Colonic mucosa (tissue), 4 donors: Measurements from ENCODE around the gene ASIC4. TPM values are rescaled to one million over a fixed set of nuclear protein-coding genes. Genes with fewer than 3 reads are reported as not detected.

Experiments
- DNase-seq: peaks from one replicate; pipeline ENCODE4 v3.0.0-alpha.2; 2020
- H3K27ac ChIP-seq: fragments of 200-600 bp; one replicate; pipeline ENCODE4 v1.8.0; 2021
- H3K27me3 ChIP-seq: fragments of 200-600 bp; one replicate; pipeline ENCODE4 v1.8.0; 2021
- H3K36me3 ChIP-seq: fragments of 200-600 bp; one replicate; pipeline ENCODE4 v1.8.0; 2021
- H3K4me1 ChIP-seq: fragments of 200-600 bp; one replicate; pipeline ENCODE4 v1.8.0; 2021; ENCODE audit warnings: mild to moderate bottlenecking
- H3K4me3 ChIP-seq: fragments of 200-600 bp; one replicate; pipeline ENCODE4 v1.8.0; 2021
- H3K9ac ChIP-seq, 2 donors: one replicate each; pipeline ENCODE4 v1.7.0; 2013; ENCODE audit warnings: control low read depth in 2 of 2, low read depth in 2 of 2, low read length in 2 of 2
- H3K9me3 ChIP-seq: fragments of 200-600 bp; one replicate; pipeline ENCODE4 v1.8.0; 2021
- CTCF ChIP-seq: fragments of 200-600 bp; IDR thresholded peaks from one replicate; pipeline ENCODE4 v1.8.0; 2022; ENCODE audit warnings: antibody characterized with exemption, mild to moderate bottlenecking
- intact Hi-C: fragments of 100-400 bp; cut with DNase I; formaldehyde crosslinking; loops from one replicate; pipeline ENCODE4 v1.14.1; 2022
- total RNA-seq, 2 donors: library from RNA; stranded (reverse); fragmentation: NEBNext Ultra II Directional in 1 of 2; extraction: Animal tissue kit (Norgen Biotek cat#: 25700) in 1 of 2; gene quantifications; one replicate each; pipeline ENCODE4 v1.2.1, GENCODE V29; 2021
- donor health status: healthy.
- donor health status: DM: no; HTN: no; CAD: no.
- donor health status: DM: no; HTN: no; CAD: no.

The ASIC4 gene
- total RNA-seq, 2 donors from 2014 or later: 0.12 TPM; not detected in 1

GRCh38 chr2:219547621-219548020, 33.3 kb downstream of the ASIC4 start:
- TF ChIP-seq CTCF: no peak
- peaks cover 8% of the 10 kb centered on the region for H3K27me3 ChIP-seq

GRCh38 chr2:219548990-219549389, 34.7 kb downstream of the ASIC4 start:
- Histone ChIP-seq H3K4me1 (peaks cover 4% of the 10 kb centered on the region), H3K27ac (no peak overlapping the region), H3K9me3 (no peaks in the 10 kb centered on the region), H3K36me3 (no peaks in the 10 kb centered on the region), H3K4me3 (no peak overlapping the region), H3K27me3 (peaks cover 8% of the 10 kb centered on the region), H3K9ac (no peak overlapping the region)
- DNase-seq: no peak
- TF ChIP-seq CTCF: no peak
- intact Hi-C loops: no loop called here

More at GRCh38 chr2:219547621-219548020, 33.3 kb downstream of the ASIC4 start:
- no peak overlapping the region for H3K27ac ChIP-seq
- intact Hi-C loops: no loop called here
- H3K9me3 ChIP-seq: no peaks in the 10 kb centered on the region
- DNase-seq: no peak
- no peak overlapping the region for H3K9ac ChIP-seq
- no peaks in the 10 kb centered on the region for H3K4me1 ChIP-seq
- no peak overlapping the region for H3K4me3 ChIP-seq
- no peaks in the 10 kb centered on the region for H3K36me3 ChIP-seq

- intact Hi-C loops: no loop called here
- no peak overlapping the region for H3K27ac ChIP-seq
- TF ChIP-seq CTCF: no peak
- H3K36me3 ChIP-seq: no peaks in the 10 kb centered on the region
- H3K9ac ChIP-seq: no peak overlapping the region
- DNase-seq: no peak
- no peak overlapping the region for H3K4me3 ChIP-seq
- H3K4me1 ChIP-seq: peaks cover 4% of the 10 kb centered on the region
- H3K9me3 ChIP-seq: no peaks in the 10 kb centered on the region
- H3K27me3 ChIP-seq: peaks cover 8% of the 10 kb centered on the region
Observed at GRCh38 chr2:219549619-219550018, 35.3 kb downstream of the ASIC4 start.

- H3K27ac ChIP-seq: no peak overlapping the region
- intact Hi-C loops: no loop called here
- peak overlapping the region; percentile 60 for H3K4me3 ChIP-seq
- peaks cover 4% of the 10 kb centered on the region for H3K4me1 ChIP-seq
- H3K9ac ChIP-seq: no peak overlapping the region
- peaks cover 8% of the 10 kb centered on the region for H3K27me3 ChIP-seq
- H3K9me3 ChIP-seq: no peaks in the 10 kb centered on the region
- peak; percentile 22 for DNase-seq
- TF ChIP-seq CTCF: no peak
- H3K36me3 ChIP-seq: no peaks in the 10 kb centered on the region
Observed at GRCh38 chr2:219551441-219552381, 37.4 kb downstream of the ASIC4 start.

- Histone ChIP-seq H3K4me1 (peaks cover 4% of the 10 kb centered on the region), H3K9me3 (no peaks in the 10 kb centered on the region), H3K27me3 (peaks cover 8% of the 10 kb centered on the region), H3K4me3 (peak overlapping the region; percentile 60), H3K36me3 (no peaks in the 10 kb centered on the region), H3K9ac (peak overlapping the region in 1 of 2 donors; percentile 56), H3K27ac (no peak overlapping the region)
- TF ChIP-seq CTCF: no peak
- intact Hi-C loops: no loop called here
- peak; percentile 91 for DNase-seq
Observed at GRCh38 chr2:219552382-219553167, 38.3 kb downstream of the ASIC4 start.
